HCT116 (cell line): ENCODE data around the gene CYP3A5. TPM values are rescaled to one million over a fixed set of nuclear protein-coding genes. Genes with fewer than 3 reads are reported as not detected.

ENCODE experiments used
- ATAC-seq: fragments of 200-7000 bp; cut with Tn5 transposase; 2 replicates; pipeline ENCODE4 v1.9.1; 2020; ENCODE audit warnings: mild to moderate bottlenecking, moderate library complexity
- BruUV-seq: library from RNA; stranded (reverse); fragments of 400-500 nt; replicated peaks from 2 replicates; lab custom pipeline; 2021; lab: Mats Ljungman, UMichigan
- CTCF ChIA-PET: fragments of 300-600 bp; sonication (Branson Sonifier 250); formaldehyde crosslinking; loops from one replicate; lab custom pipeline; 2021; ENCODE audit warnings: antibody characterized with exemption; lab: Charles Lee
- POLR2A ChIA-PET: fragments of 300-600, 350-600 bp; sonication (Branson Sonifier 250); formaldehyde crosslinking; loops from one replicate; lab custom pipeline; 2021; ENCODE audit warnings: antibody characterized with exemption; lab: Charles Lee
- RAD21 ChIA-PET, 2 experiments: fragments of 300-600 bp; sonication (Branson Sonifier 250); formaldehyde crosslinking; loops; one replicate each; lab custom pipeline; 2023; ENCODE audit warnings: low total read pairs in 2 of 2; ENCODE audit not compliant: uncharacterized antibody in 2 of 2, unreplicated experiment in 2 of 2, low non-redundant PET in 1 of 2; lab: Charles Lee
- DNase-seq: peaks from one replicate; pipeline ENCODE4 v3.0.0-alpha.2; 2010; ENCODE audit warnings: low read depth, low spot score
- H2AFZ ChIP-seq: fragments of 200-600 bp; shearing (Covaris generic), sonication (generic); 2 replicates; pipeline ENCODE4 v1.6.1; 2017; ENCODE audit warnings: low read depth, mixed run types, mixed read lengths, antibody characterized with exemption, low read length; ENCODE audit not compliant: poor library complexity, severe bottlenecking
- H3K27ac ChIP-seq: 2 replicates; pipeline ENCODE4 v1.5.1; 2012; ENCODE audit warnings: low read depth, low read length
- H3K27me3 ChIP-seq: fragments of 200-600 bp; sonication (generic); 2 replicates; pipeline ENCODE4 v1.6.1; 2016; ENCODE audit warnings: mixed run types, low read length, mixed read lengths; ENCODE audit not compliant: insufficient read depth
- H3K36me3 ChIP-seq, 2 experiments: fragments of 200-500 bp in 1 of 2; fragments of 200-600 bp in 1 of 2; sonication (Bioruptor generic) in 1 of 2; sonication (generic) in 1 of 2; 2 replicates each; pipeline versions ENCODE4 v1.5.1 to v1.6.1; 2014 to 2016; ENCODE audit warnings: low read length in 2 of 2, inconsistent platforms in 1 of 2, mixed read lengths in 1 of 2, mixed run types in 1 of 2; ENCODE audit not compliant: insufficient read depth in 2 of 2, control insufficient read depth in 1 of 2
- H3K4me1 ChIP-seq, 2 experiments: fragments of 200-600 bp in 1 of 2; sonication (generic) in 1 of 2; 2 replicates each; pipeline versions ENCODE4 v1.5.1 to v1.6.1; 2012 to 2017; ENCODE audit warnings: low read length in 2 of 2, inconsistent platforms in 1 of 2, mild to moderate bottlenecking in 1 of 2, mixed read lengths in 1 of 2, mixed run types in 1 of 2, moderate library complexity in 1 of 2; ENCODE audit not compliant: insufficient read depth in 2 of 2, control insufficient read depth in 1 of 2
- H3K4me2 ChIP-seq: fragments of 200-600 bp; sonication (generic); 2 replicates; pipeline ENCODE4 v1.6.1; 2017; ENCODE audit warnings: mixed run types, low read length, mixed read lengths
- H3K4me3 ChIP-seq, 2 experiments: fragments of 200-600 bp in 1 of 2; sonication (generic) in 1 of 2; replicated peaks in 1 of 2; 2 replicates each; pipeline ENCODE4 v1.5.1; 2011 to 2016; ENCODE audit warnings: low read length in 2 of 2, control low read depth in 1 of 2, low read depth in 1 of 2, mild to moderate bottlenecking in 1 of 2, mixed read lengths in 1 of 2, mixed run types in 1 of 2
- H3K79me2 ChIP-seq: fragments of 200-600 bp; sonication (generic); 2 replicates; pipeline ENCODE4 v1.6.1; 2017; ENCODE audit warnings: mild to moderate bottlenecking, mixed run types, low read length, moderate library complexity, mixed read lengths; ENCODE audit not compliant: insufficient read depth
- H3K9ac ChIP-seq: fragments of 200-600 bp; sonication (generic); 2 replicates; pipeline ENCODE4 v1.6.1; 2016; ENCODE audit warnings: low read length, mixed read lengths
- H3K9me2 ChIP-seq: fragments of 200-600 bp; sonication (generic), shearing (Covaris generic); 2 replicates; pipeline ENCODE4 v1.6.1; 2017; ENCODE audit warnings: mixed run types, mild to moderate bottlenecking, moderate library complexity; ENCODE audit not compliant: insufficient read depth
- H3K9me3 ChIP-seq, 2 experiments: fragments of 200-500 bp in 1 of 2; fragments of 200-600 bp in 1 of 2; sonication (Bioruptor generic) in 1 of 2; sonication (generic) in 1 of 2; 2 replicates each; pipeline ENCODE4 v1.6.1; 2014 to 2017; ENCODE audit warnings: low read length in 2 of 2, mixed read lengths in 2 of 2, inconsistent platforms in 1 of 2, low read depth in 1 of 2, mild to moderate bottlenecking in 1 of 2, mixed run types in 1 of 2, moderate library complexity in 1 of 2; ENCODE audit not compliant: control insufficient read depth in 1 of 2, insufficient read depth in 1 of 2
- H4K20me1 ChIP-seq: fragments of 200-600 bp; sonication (generic), shearing (Covaris generic); 2 replicates; pipeline ENCODE4 v1.6.1; 2017; ENCODE audit warnings: mixed run types, mild to moderate bottlenecking, moderate library complexity; ENCODE audit not compliant: insufficient read depth
- ATF3 ChIP-seq: IDR thresholded peaks from 2 replicates; pipeline ENCODE4 v1.6.1; 2012
- CBX3 ChIP-seq: IDR thresholded peaks from 2 replicates; pipeline ENCODE4 v1.6.1; 2012; ENCODE audit warnings: low read depth
- EGR1 ChIP-seq: IDR thresholded peaks from 2 replicates; pipeline ENCODE4 v1.6.1; 2012; ENCODE audit warnings: low read depth
- EZH2 ChIP-seq: fragments of 200-600 bp; sonication (generic); IDR thresholded peaks from 2 replicates; pipeline ENCODE4 v1.6.1; 2017; ENCODE audit warnings: antibody characterized with exemption, mixed run types
- FOSL1 ChIP-seq: IDR thresholded peaks from 2 replicates; pipeline ENCODE4 v1.6.1; 2012; ENCODE audit warnings: low read depth
- MAX ChIP-seq: IDR thresholded peaks from 2 replicates; pipeline ENCODE4 v1.6.1; 2012
- REST ChIP-seq: IDR thresholded peaks from 2 replicates; pipeline ENCODE4 v1.6.1; 2012; ENCODE audit warnings: low read depth
- TCF7L2 ChIP-seq: IDR thresholded peaks from 2 replicates; pipeline ENCODE4 v1.7.0; 2011; ENCODE audit warnings: borderline replicate concordance, inconsistent platforms; ENCODE audit not compliant: insufficient read depth, insufficient read length; ENCODE audit errors: extremely low read depth
- ZFX ChIP-seq: fragments of 450-650 bp; IDR thresholded peaks from 2 replicates; pipeline ENCODE4 v1.6.1; 2017
- ZNF274 ChIP-seq: fragments of 200-500 bp; sonication (Bioruptor generic); IDR thresholded peaks from 2 replicates; pipeline ENCODE4 v1.6.1; 2014; ENCODE audit warnings: mild to moderate bottlenecking, low read depth, low read length, inconsistent platforms
- intact Hi-C: fragments of 100-400 bp; cut with micrococcal nuclease; formaldehyde crosslinking; loops from 2 replicates; pipeline ENCODE4 v1.10.0; 2022
- total RNA-seq: library from RNA; stranded (reverse); gene quantifications from one replicate; pipeline ENCODE4 v1.2.1, GENCODE V29; 2021; ENCODE audit not compliant: unreplicated experiment

CYP3A5 gene
- total RNA-seq, 1 experiment from 2014 or later, result 1.5 TPM

- TF ChIP-seq REST (no peak), ZFX (no peak), EGR1 (no peak)
- TF ChIP-seq, all 23 proteins: peak for 5
Measured at GRCh38 chr7:99679032-99679399, 780 bp downstream of the CYP3A5 start (continued).

GRCh38 chr7:99677648-99678045 is 2.1 kb downstream of the CYP3A5 start:
- POLR2A ChIA-PET, result no interaction called here
- intact Hi-C loops, result no loop called here
- Histone ChIP-seq H3K27ac (no peak overlapping the region), H3K4me3 (no peak overlapping the region), H2AFZ (no peak overlapping the region), H3K9me2 (no peaks in the 10 kb centered on the region), H3K36me3 (no peaks in the 10 kb centered on the region), H3K4me1 (peaks cover 7 to 20% of the 10 kb centered on the region in 2 experiments; a peak in 3 of 4 replicates), H3K79me2 (no peaks in the 10 kb centered on the region), H3K9me3 (peaks cover 0 to 4% of the 10 kb centered on the region in 2 experiments; a peak in 1 of 4 replicates), H3K4me2 (no peak overlapping the region), H3K27me3 (no peaks in the 10 kb centered on the region), H4K20me1 (no peaks in the 10 kb centered on the region), H3K9ac (no peak overlapping the region)
- DNase-seq (no peak), ATAC-seq (no peak)
- BruUV-seq, result no TSS peak
- RAD21 ChIA-PET, result no interaction called here
- CTCF ChIA-PET, result no interaction called here
- TF ChIP-seq ZNF274, result no peak
- TF ChIP-seq FOSL1, result no peak
- TF ChIP-seq CBX3, result no peak
- no peak for TF ChIP-seq MAX
- TF ChIP-seq EZH2, result no peak
- TF ChIP-seq EGR1, result no peak
- no peak for TF ChIP-seq ATF3
- no peak for TF ChIP-seq TCF7L2
